MM.1S (cell line): ENCODE results near the gene KIAA1755.

Experiments
- DNase-seq: peaks from one replicate; pipeline ENCODE4 v3.0.0-alpha.2; 2015
- H2AFZ ChIP-seq: fragments of 300-600 bp; sonication (generic); 2 replicates; pipeline ENCODE4 v1.6.0; 2016; ENCODE audit warnings: antibody characterized with exemption, low read length
- H3F3A ChIP-seq: fragments of 300-600 bp; sonication (generic); 2 replicates; pipeline ENCODE4 v1.6.1; 2016; ENCODE audit warnings: mild to moderate bottlenecking, antibody characterized with exemption, low read length, moderate library complexity, mixed read lengths; ENCODE audit not compliant: insufficient read depth
- H3K27ac ChIP-seq: fragments of 300-600 bp; sonication (generic); 2 replicates; pipeline ENCODE4 v1.5.1; 2016; ENCODE audit warnings: mild to moderate bottlenecking, low read length
- H3K27me3 ChIP-seq: fragments of 300-600 bp; sonication (generic); replicated peaks from 2 replicates; pipeline ENCODE4 v1.6.0; 2016; ENCODE audit warnings: low read length; ENCODE audit not compliant: insufficient read depth
- H3K36me3 ChIP-seq: fragments of 300-600 bp; sonication (generic); replicated peaks from 2 replicates; pipeline ENCODE4 v1.6.1; 2016; ENCODE audit warnings: mild to moderate bottlenecking, low read length, mixed read lengths; ENCODE audit not compliant: insufficient read depth
- H3K4me1 ChIP-seq: fragments of 300-600 bp; sonication (generic); 2 replicates; pipeline ENCODE4 v1.6.1; 2016; ENCODE audit warnings: low read length, mixed read lengths
- H3K4me2 ChIP-seq: fragments of 300-600 bp; sonication (generic); 2 replicates; pipeline ENCODE4 v1.6.0; 2016; ENCODE audit warnings: low read depth, low read length
- H3K4me3 ChIP-seq: fragments of 300-600 bp; sonication (generic); 2 replicates; pipeline ENCODE4 v1.5.1; 2016; ENCODE audit warnings: low read length, mixed read lengths
- H3K79me2 ChIP-seq: fragments of 300-600 bp; sonication (generic); 2 replicates; pipeline ENCODE4 v1.6.1; 2016; ENCODE audit warnings: mixed run types, low read length, mixed read lengths
- H3K9ac ChIP-seq: fragments of 300-600 bp; sonication (generic); 2 replicates; pipeline ENCODE4 v1.6.1; 2016; ENCODE audit warnings: low read length, mixed read lengths
- H3K9me2 ChIP-seq: fragments of 300-600 bp; sonication (generic); replicated peaks from 2 replicates; pipeline ENCODE4 v1.6.1; 2016; ENCODE audit warnings: mild to moderate bottlenecking, low read length, mixed read lengths; ENCODE audit not compliant: insufficient read depth
- H3K9me3 ChIP-seq: fragments of 300-600 bp; sonication (generic); replicated peaks from 2 replicates; pipeline ENCODE4 v1.6.1; 2016; ENCODE audit warnings: mild to moderate bottlenecking, low read length, mixed read lengths; ENCODE audit not compliant: insufficient read depth
- H4K20me1 ChIP-seq: fragments of 300-600 bp; sonication (generic); 2 replicates; pipeline ENCODE4 v1.6.1; 2016; ENCODE audit warnings: mild to moderate bottlenecking, low read length, moderate library complexity, mixed read lengths; ENCODE audit not compliant: insufficient read depth
- CTCF ChIP-seq: fragments of 300-600 bp; sonication (generic); IDR thresholded peaks from 2 replicates; pipeline ENCODE4 v1.5.1; 2016; ENCODE audit warnings: antibody characterized with exemption, low read length, mixed read lengths
- EZH2 ChIP-seq: fragments of 300-600 bp; sonication (generic); optimal IDR thresholded peaks from 2 replicates; pipeline ENCODE3; 2017; ENCODE audit warnings: low read depth, mild to moderate bottlenecking, antibody characterized with exemption, low read length, mixed read lengths
- EZH2phosphoT487 ChIP-seq: fragments of 300-600 bp; sonication (generic); IDR thresholded peaks from 2 replicates; pipeline ENCODE4 v1.6.1; 2018; ENCODE audit warnings: antibody characterized with exemption, low read length

The KIAA1755 gene

GRCh38 chr20:38214256-38215193, 46.0 kb downstream of the KIAA1755 start:
- Histone ChIP-seq H4K20me1 (no peaks in the 10 kb centered on the region), H3K4me1 (no peaks in the 10 kb centered on the region), H3K4me3 (no peak overlapping the region), H3K9me3 (no peaks in the 10 kb centered on the region), H3K4me2 (no peak overlapping the region), H3K9ac (no peak overlapping the region), H3F3A (no peaks in the 10 kb centered on the region), H3K36me3 (no peaks in the 10 kb centered on the region), H2AFZ (no peak overlapping the region), H3K27me3 (no peaks in the 10 kb centered on the region), H3K79me2 (no peaks in the 10 kb centered on the region), H3K9me2 (no peaks in the 10 kb centered on the region), H3K27ac (no peak overlapping the region)
- no peak for DNase-seq
- no peak for TF ChIP-seq EZH2
- no peak for TF ChIP-seq CTCF
- TF ChIP-seq EZH2phosphoT487 = no peak

- Histone ChIP-seq H3K9ac (no peak overlapping the region), H3K9me2 (no peaks in the 10 kb centered on the region), H2AFZ (no peak overlapping the region), H3K4me3 (no peak overlapping the region), H3F3A (no peaks in the 10 kb centered on the region), H3K4me1 (no peaks in the 10 kb centered on the region), H4K20me1 (no peaks in the 10 kb centered on the region), H3K9me3 (no peaks in the 10 kb centered on the region), H3K4me2 (no peak overlapping the region), H3K79me2 (no peaks in the 10 kb centered on the region), H3K27ac (no peak overlapping the region), H3K27me3 (no peaks in the 10 kb centered on the region), H3K36me3 (no peaks in the 10 kb centered on the region)
- DNase-seq = no peak
- no peak for TF ChIP-seq EZH2
- no peak for TF ChIP-seq EZH2phosphoT487
- TF ChIP-seq CTCF = no peak
Observed at GRCh38 chr20:38213607-38213940, 47.0 kb downstream of the KIAA1755 start.

GRCh38 chr20:38212806-38213606, 47.5 kb downstream of the KIAA1755 start:
- DNase-seq = no peak
- Histone ChIP-seq H3K4me3 (no peak overlapping the region), H3F3A (no peaks in the 10 kb centered on the region), H3K4me2 (no peak overlapping the region), H3K9me3 (no peaks in the 10 kb centered on the region), H3K4me1 (no peaks in the 10 kb centered on the region), H3K9ac (no peak overlapping the region), H4K20me1 (no peaks in the 10 kb centered on the region), H3K79me2 (no peaks in the 10 kb centered on the region), H3K27me3 (no peaks in the 10 kb centered on the region), H3K9me2 (no peaks in the 10 kb centered on the region), H3K27ac (no peak overlapping the region), H3K36me3 (no peaks in the 10 kb centered on the region), H2AFZ (no peak overlapping the region)
- TF ChIP-seq EZH2 = no peak
- TF ChIP-seq EZH2phosphoT487 = no peak
- TF ChIP-seq CTCF = no peak
